ENCODE data around the gene DENND4A.

GRCh38 chr15:65655026-65655425, 137.1 kb downstream of the DENND4A start:
- no peak for TF ChIP-seq EZH2 (IDR thresholded peaks at IDR 0.05; ENCODE audit: insufficient read depth, poor library complexity, severe bottlenecking)
- TF ChIP-seq EZH2phosphoT487 (IDR thresholded peaks at IDR 0.05; ENCODE audit: insufficient read depth, low read depth): no peak

All from GM23248 (cell line).